GM12891 (cell line): Measurements from ENCODE around the gene PDIA5.

Experiments used
- PAX5 ChIP-seq: IDR thresholded peaks from 2 replicates; pipeline ENCODE4 v1.6.1; 2011; ENCODE audit warnings: low read length, moderate library complexity, mild to moderate bottlenecking; ENCODE audit not compliant: insufficient read depth, severe bottlenecking
- POLR2A ChIP-seq: IDR thresholded peaks from 2 replicates; pipeline ENCODE4 v1.6.1; 2011; ENCODE audit warnings: low read depth, low read length, control low read depth
- POLR2AphosphoS5 ChIP-seq: IDR thresholded peaks from 2 replicates; pipeline ENCODE4 v1.6.1; 2011; ENCODE audit warnings: low read depth, low read length, control low read depth
- POU2F2 ChIP-seq: IDR thresholded peaks from 2 replicates; pipeline ENCODE4 v1.6.1; 2011; ENCODE audit warnings: low read depth, mild to moderate bottlenecking, control low read depth, low read length, moderate library complexity
- SPI1 ChIP-seq: IDR thresholded peaks from 2 replicates; pipeline ENCODE4 v1.6.1; 2011; ENCODE audit warnings: low read depth, low read length, control low read depth
- TAF1 ChIP-seq: IDR thresholded peaks from 2 replicates; pipeline ENCODE4 v1.6.1; 2011; ENCODE audit warnings: low read depth, low read length, control low read depth

DNA sequence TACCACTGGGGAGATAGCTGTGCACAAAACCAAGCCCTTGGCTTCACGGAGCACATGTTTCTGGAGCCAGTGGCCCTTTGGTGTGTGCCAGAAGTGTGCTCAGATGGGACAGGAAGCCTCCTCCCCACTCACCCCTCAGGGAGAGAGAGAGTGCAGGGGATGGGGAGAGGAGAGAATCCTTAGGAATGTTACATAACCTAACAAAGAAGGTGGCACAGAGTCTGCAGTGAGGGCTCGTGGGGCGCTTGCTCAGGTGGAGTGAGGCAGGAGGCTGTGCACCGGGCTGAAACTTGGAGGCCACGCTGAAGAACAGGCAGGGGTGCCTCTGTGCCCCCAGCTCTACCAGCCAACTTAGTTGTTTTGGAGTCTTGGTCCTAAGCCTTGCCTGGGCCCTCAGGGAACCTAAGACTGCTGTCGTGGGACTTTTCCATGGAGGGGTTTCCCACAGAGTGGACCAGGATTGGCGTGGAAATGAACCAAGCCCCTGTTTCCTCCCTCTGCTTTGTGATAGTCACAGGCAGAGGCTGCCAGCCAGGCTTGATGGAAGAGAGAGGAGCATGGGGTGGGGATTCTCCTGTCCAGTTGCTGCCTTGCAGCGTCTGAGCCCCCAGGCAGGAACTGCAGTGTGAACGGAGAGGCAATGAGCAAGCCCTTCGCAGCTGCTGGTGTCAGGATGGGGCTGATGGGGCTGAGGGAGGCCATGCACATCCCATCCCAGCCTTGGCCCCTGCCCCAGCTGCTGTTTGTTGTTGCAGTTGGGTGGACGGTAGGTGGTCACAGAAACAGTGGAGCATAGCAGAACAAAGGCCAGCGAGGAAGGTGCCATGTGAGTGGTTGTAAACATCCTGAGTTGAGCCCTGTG lies 32.7 kb downstream of the PDIA5 start:
- TF ChIP-seq POLR2A (no peak), POLR2AphosphoS5 (no peak), POU2F2 (no peak), TAF1 (no peak), PAX5 (no peak), SPI1 (no peak)
